Fibroblast of lung (primary cell): ENCODE results near the gene AHCYL2. TPM values are rescaled to one million over a fixed set of nuclear protein-coding genes. Genes with fewer than 3 reads are reported as not detected.

Experiments used
- DNase-seq, 2 donors: peaks; one replicate each; pipeline versions ENCODE4 v3.0.0 to v3.0.0-alpha.2; 2010; ENCODE audit warnings: low read depth in 2 of 2
- H2AFZ ChIP-seq: 2 replicates; pipeline ENCODE4 v1.5.1; 2012; ENCODE audit warnings: low read length, control low read depth, inconsistent platforms
- H3K27ac ChIP-seq: 2 replicates; pipeline ENCODE4 v1.5.1; 2011; ENCODE audit warnings: low read length, control low read depth; ENCODE audit not compliant: insufficient read depth
- H3K27me3 ChIP-seq: 2 replicates; pipeline ENCODE4 v1.5.1; 2011; ENCODE audit warnings: mild to moderate bottlenecking, low read length; ENCODE audit not compliant: control insufficient read depth, insufficient read depth
- H3K36me3 ChIP-seq: 2 replicates; pipeline ENCODE4 v1.5.1; 2011; ENCODE audit warnings: low read length; ENCODE audit not compliant: control insufficient read depth, insufficient read depth
- H3K4me1 ChIP-seq: 2 replicates; pipeline ENCODE4 v1.5.1; 2011; ENCODE audit warnings: low read length; ENCODE audit not compliant: control insufficient read depth, insufficient read depth; ENCODE audit errors: extremely low read depth
- H3K4me2 ChIP-seq: 2 replicates; pipeline ENCODE4 v1.5.1; 2011; ENCODE audit warnings: low read length, control low read depth; ENCODE audit not compliant: insufficient read depth; ENCODE audit errors: extremely low read depth
- H3K4me3 ChIP-seq, 4 experiments: fragments of 200-600 bp in 1 of 4; sonication (generic) in 1 of 4; replicated peaks in 1 of 4; 2 replicates each; pipeline ENCODE4 v1.5.1; 2011 to 2016; ENCODE audit warnings: low read length in 4 of 4, low read depth in 3 of 4, mild to moderate bottlenecking in 3 of 4, control low read depth in 2 of 4, inconsistent platforms in 1 of 4, mixed read lengths in 1 of 4; ENCODE audit not compliant: insufficient read depth in 1 of 4; ENCODE audit errors: control extremely low read depth in 1 of 4
- H3K79me2 ChIP-seq: 2 replicates; pipeline ENCODE4 v1.5.1; 2012; ENCODE audit warnings: mild to moderate bottlenecking, low read length, inconsistent platforms; ENCODE audit not compliant: control insufficient read depth, insufficient read depth
- H3K9ac ChIP-seq: 2 replicates; pipeline ENCODE4 v1.5.1; 2011; ENCODE audit warnings: mild to moderate bottlenecking, low read length, control low read depth; ENCODE audit not compliant: insufficient read depth
- H3K9me3 ChIP-seq: 2 replicates; pipeline ENCODE4 v1.5.1; 2012; ENCODE audit warnings: low read depth, low read length; ENCODE audit not compliant: control insufficient read depth, insufficient read depth
- H4K20me1 ChIP-seq: 2 replicates; pipeline ENCODE4 v1.5.1; 2011; ENCODE audit warnings: low read length; ENCODE audit not compliant: control insufficient read depth, insufficient read depth; ENCODE audit errors: extremely low read depth
- EZH2 ChIP-seq: IDR thresholded peaks from 2 replicates; pipeline ENCODE4 v1.5.1; 2012; ENCODE audit warnings: low read length, control low read depth, mild to moderate bottlenecking; ENCODE audit errors: missing control alignments
- polyA plus RNA-seq, 2 donors: library from polyadenylated mRNA; depleted of rRNA in 1 of 2; stranded (reverse) in 1 of 2; unstranded in 1 of 2; fragments of >200 nt; gene quantifications; 2 replicates each; pipeline ENCODE4 v1.2.1, GENCODE V29; 2011 to 2012; ENCODE audit warnings: missing spikeins in 1 of 2
- total RNA-seq: library from RNA; depleted of rRNA; stranded (reverse); fragments of >200 nt; gene quantifications from 2 replicates; pipeline ENCODE4 v1.2.1, GENCODE V29; 2014
- TF ChIP-seq, protein P1 (sequence below), 2 donors: IDR thresholded peaks in 1 of 2; conservative IDR thresholded peaks in 1 of 2; 1 replicate in 1 of 2; 2 replicates in 1 of 2; pipeline ENCODE4 v1.5.1; 2011 to 2012; ENCODE audit warnings: low read length in 2 of 2, control low read depth in 1 of 2, inconsistent platforms in 1 of 2, low read depth in 1 of 2, mild to moderate bottlenecking in 1 of 2

AHCYL2 gene
- total and polyA plus RNA-seq, 2 donors (not counting 1 experiment from before 2014, with no cell fraction given): 8.7 to 11.9 TPM

DNA sequence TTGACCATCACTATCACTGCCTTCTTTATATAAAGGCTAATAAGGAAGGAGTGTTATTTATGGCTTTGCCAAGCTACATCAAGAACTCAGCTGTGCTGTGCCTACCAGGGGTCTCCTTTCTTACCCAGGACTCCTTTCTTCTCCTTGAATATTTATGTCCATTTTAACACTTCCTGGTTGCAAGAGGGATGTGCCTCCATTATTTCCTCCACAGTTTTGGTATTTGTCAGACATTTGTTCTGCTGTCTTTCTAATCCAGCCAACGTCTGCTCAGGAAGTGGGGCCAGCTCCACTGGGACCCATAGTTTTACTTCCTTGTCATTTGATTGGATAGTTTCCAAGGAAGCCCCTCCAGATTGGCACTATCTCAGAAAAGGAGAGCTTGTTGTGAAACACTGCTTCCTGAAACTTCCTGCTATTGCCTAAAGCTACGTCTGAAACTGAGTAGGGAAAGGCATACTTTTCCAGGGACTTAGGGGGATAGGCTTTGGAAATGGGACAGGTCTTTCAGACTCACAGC, 202.8 kb downstream of the AHCYL2 start:
- H3K9ac ChIP-seq: no peak overlapping the region
- no peak overlapping the region for H3K4me2 ChIP-seq
- H4K20me1 ChIP-seq: no peaks in the 10 kb centered on the region
- no peak for DNase-seq
- H3K9me3 ChIP-seq: no peaks in the 10 kb centered on the region
- no peaks in the 10 kb centered on the region for H3K36me3 ChIP-seq
- TF ChIP-seq, protein P1, sequence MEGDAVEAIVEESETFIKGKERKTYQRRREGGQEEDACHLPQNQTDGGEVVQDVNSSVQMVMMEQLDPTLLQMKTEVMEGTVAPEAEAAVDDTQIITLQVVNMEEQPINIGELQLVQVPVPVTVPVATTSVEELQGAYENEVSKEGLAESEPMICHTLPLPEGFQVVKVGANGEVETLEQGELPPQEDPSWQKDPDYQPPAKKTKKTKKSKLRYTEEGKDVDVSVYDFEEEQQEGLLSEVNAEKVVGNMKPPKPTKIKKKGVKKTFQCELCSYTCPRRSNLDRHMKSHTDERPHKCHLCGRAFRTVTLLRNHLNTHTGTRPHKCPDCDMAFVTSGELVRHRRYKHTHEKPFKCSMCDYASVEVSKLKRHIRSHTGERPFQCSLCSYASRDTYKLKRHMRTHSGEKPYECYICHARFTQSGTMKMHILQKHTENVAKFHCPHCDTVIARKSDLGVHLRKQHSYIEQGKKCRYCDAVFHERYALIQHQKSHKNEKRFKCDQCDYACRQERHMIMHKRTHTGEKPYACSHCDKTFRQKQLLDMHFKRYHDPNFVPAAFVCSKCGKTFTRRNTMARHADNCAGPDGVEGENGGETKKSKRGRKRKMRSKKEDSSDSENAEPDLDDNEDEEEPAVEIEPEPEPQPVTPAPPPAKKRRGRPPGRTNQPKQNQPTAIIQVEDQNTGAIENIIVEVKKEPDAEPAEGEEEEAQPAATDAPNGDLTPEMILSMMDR (conservative IDR thresholded peaks at IDR 0.05 in 1 of 2, IDR thresholded peaks at IDR 0.05 in 1 of 2; ENCODE audit: low read depth in 1 of 2, low read length in 2 of 2): no peak
- TF ChIP-seq EZH2: no peak
- no peaks in the 10 kb centered on the region for H3K27me3 ChIP-seq
- H3K4me3 ChIP-seq: no peak overlapping the region
- no peaks in the 10 kb centered on the region for H3K79me2 ChIP-seq
- H2AFZ ChIP-seq: no peak overlapping the region
- no peak overlapping the region for H3K27ac ChIP-seq
- H3K4me1 ChIP-seq: no peaks in the 10 kb centered on the region

DNA sequence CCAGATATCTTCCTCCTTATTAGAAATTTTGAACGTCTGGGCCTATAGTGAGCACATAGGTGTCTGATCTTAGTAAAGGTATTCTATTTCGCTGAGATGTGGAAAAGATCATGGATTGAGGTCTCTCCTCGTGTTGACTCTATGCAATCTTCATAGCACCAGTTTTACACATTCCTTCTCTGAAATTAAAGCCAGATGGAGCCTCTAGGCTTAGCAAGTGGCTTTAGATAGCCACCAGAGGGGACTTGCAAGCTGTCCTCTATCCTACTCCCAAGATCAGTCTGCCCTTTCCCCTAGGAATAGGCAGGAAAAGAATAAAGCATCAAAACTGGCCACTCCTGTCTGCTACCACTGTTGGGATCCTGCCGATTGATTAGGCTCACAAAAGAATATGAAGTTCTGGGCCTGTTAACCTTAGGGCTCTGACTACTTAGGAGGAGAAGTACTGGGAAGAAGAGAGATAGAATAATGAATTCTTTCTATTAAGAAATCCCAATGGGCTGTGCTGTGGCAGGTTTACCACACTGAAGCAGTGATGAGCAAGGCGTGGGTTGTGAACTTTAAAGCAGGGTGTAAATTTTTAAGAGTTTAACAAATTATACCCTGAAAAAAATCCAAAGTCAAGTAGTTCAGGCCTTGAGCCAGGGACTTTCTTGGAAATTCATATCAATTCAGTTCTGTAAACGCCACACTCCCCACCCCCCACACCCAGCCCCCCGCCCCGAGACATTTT, 207.2 kb downstream of the AHCYL2 start:
- DNase-seq: no peak
- peaks cover 3% of the 10 kb centered on the region for H3K27me3 ChIP-seq

More for the DNA sequence above, 207.2 kb downstream of the AHCYL2 start:
- Histone ChIP-seq H3K4me2 (no peak overlapping the region), H3K9ac (no peak overlapping the region), H3K4me1 (peaks cover 4% of the 10 kb centered on the region), H3K9me3 (no peaks in the 10 kb centered on the region), H3K79me2 (peaks cover 3% of the 10 kb centered on the region), H3K4me3 (no peak overlapping the region), H3K27ac (no peak overlapping the region), H2AFZ (no peak overlapping the region), H4K20me1 (no peaks in the 10 kb centered on the region), H3K36me3 (no peaks in the 10 kb centered on the region)
- TF ChIP-seq EZH2: no peak
- TF ChIP-seq, protein P1 (conservative IDR thresholded peaks at IDR 0.05 in 1 of 2, IDR thresholded peaks at IDR 0.05 in 1 of 2; ENCODE audit: low read depth in 1 of 2, low read length in 2 of 2): no peak
